Esophagus squamous epithelium (tissue), 4 donors: Measurements from ENCODE around the gene CHPF2.

Source experiments
- POLR2A ChIP-seq, 4 donors: fragments of 450-650 bp; IDR thresholded peaks; one replicate each; pipeline ENCODE4 v1.6.1; 2017; ENCODE audit warnings: antibody characterized with exemption in 4 of 4, mild to moderate bottlenecking in 4 of 4, moderate library complexity in 3 of 4
- TF ChIP-seq, protein P1 (sequence below), 6 experiments: fragments of 450-650 bp in 4 of 6; fragments of 200-600 bp in 2 of 6; sonication (generic) in 2 of 6; IDR thresholded peaks; one replicate each; pipeline ENCODE4 v1.5.1; 2016 to 2019; ENCODE audit warnings: antibody characterized with exemption in 6 of 6, mild to moderate bottlenecking in 4 of 6, moderate library complexity in 4 of 6

DNA sequence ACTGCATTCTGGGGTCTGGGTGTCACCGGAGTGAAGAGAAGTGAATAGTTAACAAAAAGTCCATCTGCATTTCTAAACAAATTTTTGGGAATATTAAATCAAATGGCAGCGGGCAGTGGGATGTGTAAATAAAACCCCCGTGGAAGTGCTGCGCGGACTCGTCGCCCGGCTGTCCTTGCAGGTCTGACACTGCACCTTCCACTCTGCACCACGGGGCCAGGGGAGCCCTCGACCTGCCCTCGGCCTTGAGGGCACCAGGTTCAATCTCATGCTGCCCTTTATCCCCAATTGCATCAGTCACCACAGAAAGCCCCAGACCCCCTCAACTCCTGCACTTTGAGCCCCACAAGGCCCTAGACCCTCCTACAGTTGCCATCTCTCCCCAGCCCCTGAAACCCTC is 22.6 kb downstream of the CHPF2 start:
- TF ChIP-seq POLR2A (IDR thresholded peaks at IDR 0.05): no peak
- TF ChIP-seq, protein P1, sequence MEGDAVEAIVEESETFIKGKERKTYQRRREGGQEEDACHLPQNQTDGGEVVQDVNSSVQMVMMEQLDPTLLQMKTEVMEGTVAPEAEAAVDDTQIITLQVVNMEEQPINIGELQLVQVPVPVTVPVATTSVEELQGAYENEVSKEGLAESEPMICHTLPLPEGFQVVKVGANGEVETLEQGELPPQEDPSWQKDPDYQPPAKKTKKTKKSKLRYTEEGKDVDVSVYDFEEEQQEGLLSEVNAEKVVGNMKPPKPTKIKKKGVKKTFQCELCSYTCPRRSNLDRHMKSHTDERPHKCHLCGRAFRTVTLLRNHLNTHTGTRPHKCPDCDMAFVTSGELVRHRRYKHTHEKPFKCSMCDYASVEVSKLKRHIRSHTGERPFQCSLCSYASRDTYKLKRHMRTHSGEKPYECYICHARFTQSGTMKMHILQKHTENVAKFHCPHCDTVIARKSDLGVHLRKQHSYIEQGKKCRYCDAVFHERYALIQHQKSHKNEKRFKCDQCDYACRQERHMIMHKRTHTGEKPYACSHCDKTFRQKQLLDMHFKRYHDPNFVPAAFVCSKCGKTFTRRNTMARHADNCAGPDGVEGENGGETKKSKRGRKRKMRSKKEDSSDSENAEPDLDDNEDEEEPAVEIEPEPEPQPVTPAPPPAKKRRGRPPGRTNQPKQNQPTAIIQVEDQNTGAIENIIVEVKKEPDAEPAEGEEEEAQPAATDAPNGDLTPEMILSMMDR (IDR thresholded peaks at IDR 0.05): no peak
